Right renal cortex interstitium (tissue), 3 donors: ENCODE measurements around the gene PGA3. TPM values are rescaled to one million over a fixed set of nuclear protein-coding genes. Genes with fewer than 3 reads are reported as not detected.
A peak's percentile ranks its signal among the peaks of the same experiment; 100 is the strongest.
"Not testable (repeated sequence)": the region's sequence is repeated elsewhere in the genome, so short reads cannot be mapped to it uniquely, and the experiment has no call there.

Experiments used
- DNase-seq, 3 donors: peaks; one replicate each; pipeline ENCODE4 v3.0.0-alpha.2; 2013; ENCODE audit warnings: low read depth in 3 of 3, low spot score in 2 of 3
- polyA plus RNA-seq, 3 donors: library from polyadenylated mRNA; unstranded; fragments of 120-200 nt; gene quantifications; one replicate each; pipeline ENCODE4 v1.2.1, GENCODE V29; 2013; ENCODE audit not compliant: insufficient read length in 3 of 3

The PGA3 gene
- polyA plus RNA-seq, 3 donors = 0.25 to 0.40 TPM; not detected in 1

DNA sequence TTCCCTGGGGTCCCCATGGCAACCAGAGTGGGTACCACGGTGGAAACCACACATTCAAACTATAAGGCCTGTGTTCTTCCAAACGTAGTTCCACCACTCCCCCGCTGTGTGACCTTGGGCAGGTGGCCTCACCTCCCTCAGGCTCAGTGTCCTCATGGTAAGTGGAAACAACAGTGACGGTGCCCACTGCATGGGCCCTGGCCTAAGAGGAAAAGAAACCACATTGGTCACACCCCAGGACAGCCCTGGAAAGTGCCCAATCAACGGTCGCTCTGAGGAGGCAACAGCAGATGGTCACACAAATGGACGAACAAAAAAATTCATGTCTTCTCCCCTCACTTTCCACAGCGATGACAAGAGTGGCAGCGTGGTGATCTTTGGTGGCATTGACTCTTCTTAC is 44.8 kb downstream of the PGA3 start:
- DNase-seq = not testable (repeated sequence)

DNA sequence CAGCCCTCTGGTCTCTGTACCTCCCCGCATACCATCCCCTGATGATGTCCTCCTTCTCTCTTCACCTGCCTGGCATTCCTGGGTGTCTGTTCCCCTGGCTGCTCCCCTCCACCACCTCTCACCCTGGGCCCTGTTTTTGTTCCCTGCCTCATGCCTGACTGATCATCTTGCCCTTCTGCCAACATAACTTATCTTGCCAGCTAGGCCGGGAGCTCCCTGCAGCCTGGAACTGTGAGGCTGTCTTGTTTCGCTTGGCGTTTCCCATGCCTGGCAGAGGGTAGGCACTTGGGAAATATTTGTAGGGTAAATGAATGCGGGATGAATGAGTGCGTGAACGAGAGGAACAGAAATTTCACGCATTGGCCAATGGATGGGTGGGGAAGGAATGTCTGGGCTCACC is 45.9 kb downstream of the PGA3 start:
- not testable (repeated sequence) for DNase-seq

DNA sequence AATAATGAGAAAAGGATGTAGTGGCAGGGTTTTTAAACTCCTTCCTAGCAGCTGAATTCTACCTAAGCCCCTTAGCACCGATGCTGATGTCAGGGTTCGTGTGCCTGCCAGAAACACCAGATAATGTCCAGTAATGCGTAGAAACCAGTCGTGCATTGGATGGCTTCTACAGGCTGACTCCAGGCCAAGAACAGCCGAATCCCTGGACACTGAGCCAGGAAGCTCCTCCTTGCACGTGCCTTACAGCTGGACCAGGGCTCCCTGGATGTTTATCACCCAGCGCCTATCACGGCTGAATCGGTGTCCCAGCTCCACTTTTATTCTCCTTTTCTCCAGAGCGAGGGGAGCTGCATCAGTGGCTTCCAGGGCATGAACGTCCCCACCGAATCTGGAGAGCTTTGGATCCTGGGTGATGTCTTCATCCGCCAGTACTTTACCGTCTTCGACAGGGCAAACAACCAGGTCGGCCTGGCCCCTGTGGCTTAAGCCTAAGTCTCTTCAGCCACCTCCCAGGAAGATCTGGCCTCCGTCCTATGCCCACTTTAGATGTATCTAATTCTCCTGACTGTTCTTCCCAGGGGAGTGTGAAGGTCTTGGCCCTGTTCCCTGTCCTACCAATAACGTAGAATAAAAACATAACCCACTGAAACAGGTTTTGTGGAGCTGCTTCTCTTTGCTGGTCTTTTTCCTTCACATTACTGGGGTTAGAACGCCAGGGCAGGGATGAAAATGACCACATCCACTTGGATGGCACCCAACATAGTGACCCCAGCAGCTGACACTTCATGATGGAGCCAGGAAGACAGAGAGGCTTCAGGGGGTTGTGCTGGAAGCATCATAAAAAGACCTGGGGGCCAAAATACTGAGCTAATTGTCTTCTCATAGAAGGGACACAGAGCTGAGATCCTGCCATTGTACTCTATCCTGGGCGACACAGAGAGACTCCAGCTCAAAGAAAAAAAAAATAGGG is 47.8 kb downstream of the PGA3 start:
- not testable (repeated sequence) for DNase-seq

DNA sequence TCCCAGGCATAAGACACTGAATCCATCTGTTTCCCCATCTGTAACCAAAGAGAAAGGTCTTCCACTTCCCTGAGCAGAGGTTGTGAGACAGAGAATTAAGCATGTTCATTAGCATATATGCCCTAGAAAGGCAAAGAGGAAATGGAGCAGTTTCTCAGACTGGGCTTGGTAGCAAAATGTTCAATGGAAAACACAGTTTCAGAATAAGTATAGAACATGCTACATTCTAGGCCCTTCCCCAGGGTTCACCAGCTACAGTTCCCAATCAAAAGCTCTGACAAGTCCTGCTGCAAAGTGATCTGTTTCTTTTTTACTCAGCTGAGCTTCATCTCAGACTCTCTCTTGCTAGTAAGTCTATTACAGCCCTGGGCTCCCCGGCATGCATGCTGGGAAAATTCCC is 49.0 kb downstream of the PGA3 start:
- not testable (repeated sequence) for DNase-seq

DNA sequence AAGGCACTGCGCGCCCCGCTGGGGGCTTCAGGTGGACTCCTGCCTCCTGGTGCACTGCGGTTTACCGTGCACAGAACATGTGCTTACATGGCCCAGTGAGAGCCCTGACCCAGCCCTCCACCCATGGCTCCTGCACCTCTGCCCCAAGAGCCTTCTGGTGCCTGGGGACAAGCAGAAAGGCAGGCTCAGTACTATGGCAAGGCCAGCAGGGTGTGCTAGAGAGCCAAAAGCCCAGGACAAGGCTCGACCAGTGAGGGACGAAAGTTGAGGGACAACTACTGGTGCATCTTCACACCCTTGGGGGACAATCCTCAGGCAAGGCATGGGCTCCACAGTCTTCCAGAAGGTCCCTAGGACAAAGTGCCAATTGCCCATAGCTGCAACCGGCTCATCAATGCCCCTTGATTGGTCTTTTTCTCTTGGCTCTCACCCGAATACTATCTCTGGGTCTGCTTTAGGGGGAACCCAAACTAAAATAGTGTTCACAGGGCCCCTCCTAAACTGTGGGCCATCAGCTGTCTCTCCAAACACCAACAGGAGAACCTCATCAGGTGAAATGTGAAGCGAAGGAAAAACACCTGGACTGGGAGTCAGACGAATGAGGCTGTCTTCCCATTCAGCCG is 51.2 kb downstream of the PGA3 start:
- peak in 2 of 3 donors; percentile 5 to 8 for DNase-seq

DNA sequence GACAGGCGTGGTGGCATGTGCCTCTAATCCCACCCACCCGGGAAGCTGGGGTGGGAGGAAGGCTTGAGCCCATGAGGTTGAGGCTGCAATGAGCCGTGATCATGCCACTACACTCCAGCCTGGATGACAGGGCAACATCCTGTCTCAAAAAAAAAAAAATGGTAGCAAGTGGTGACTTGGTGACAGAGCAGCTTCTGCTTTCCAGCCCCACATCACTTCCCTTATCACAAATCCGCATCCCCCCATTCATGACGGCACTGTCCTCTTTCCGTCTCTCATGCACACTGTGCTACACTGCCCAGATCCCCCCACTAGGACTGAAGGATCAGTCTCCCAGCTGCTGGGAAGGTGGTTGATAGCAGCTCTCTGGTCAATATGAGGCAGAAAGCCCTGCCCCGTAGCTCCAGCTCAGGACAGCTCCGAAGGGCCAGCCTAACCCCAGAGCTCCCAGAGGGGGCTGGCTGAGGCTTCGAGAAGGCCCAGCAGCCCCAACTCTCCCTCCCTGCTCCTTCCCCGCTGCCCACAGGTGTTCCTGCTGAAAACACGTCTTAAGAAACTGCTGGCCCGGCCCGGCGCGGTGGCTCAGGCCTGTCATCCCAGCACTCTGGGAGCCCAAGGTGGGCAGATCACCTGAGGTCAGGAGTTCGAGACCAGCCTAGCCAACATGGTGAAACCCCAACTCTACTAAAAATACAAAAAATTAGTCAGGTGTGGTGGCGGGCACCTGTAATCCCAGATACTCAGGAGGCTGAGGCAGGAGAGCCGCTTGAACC is 53.6 kb downstream of the PGA3 start:
- DNase-seq = no peak

DNA sequence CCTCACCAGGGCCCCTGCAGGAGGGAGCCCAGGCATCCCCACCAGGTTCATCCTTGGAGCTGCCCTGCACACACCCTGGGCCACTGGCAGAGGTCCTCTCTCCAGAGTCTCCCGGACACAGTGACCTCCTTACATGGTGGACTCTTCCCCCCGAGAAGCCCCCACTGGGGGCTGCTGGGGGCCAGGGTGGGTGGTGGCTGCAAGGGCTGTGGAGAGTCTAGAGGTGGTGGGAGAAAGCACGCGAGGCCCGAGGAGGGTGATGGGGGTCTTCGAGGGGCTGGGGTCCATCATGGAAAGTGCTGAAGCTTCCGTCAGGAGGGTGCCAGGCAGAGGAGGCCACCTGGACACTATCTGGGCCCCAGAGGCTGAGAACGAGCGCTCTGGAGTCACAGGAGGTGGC is 55.2 kb downstream of the PGA3 start:
- no peak for DNase-seq

DNA sequence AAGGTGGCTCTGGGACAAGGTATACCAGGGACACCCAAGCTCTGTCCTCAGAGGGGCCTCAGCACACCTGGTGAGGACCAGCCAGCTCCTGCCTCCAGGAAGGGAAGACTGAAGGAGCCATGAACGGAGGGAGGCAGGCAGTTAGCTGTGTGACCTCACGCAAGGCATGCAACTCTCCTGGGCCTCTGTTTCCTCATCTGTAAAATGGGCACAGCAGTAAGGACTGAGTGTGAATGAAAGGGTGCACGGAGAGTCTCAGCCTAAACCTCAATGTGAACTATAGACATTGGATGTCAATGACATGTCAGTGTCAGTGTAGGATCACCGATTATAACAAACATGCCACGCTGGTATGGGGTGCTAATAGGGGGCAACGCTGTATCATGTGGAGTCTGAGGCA is 56.0 kb downstream of the PGA3 start:
- DNase-seq = no peak

Other genes starting within 250 kb of the PGA3 start
- gene CD6, start 231.8 kb upstream of the PGA3 start, polyA plus RNA-seq = 1 to 10 TPM in 2 of 3 donors, under 1 TPM in 1; 0.82 to 1.5 (median 1.1) TPM
- gene CD5, start 101.0 kb upstream of the PGA3 start, polyA plus RNA-seq = under 1 TPM; 0.04 to 0.08 (median 0.08) TPM
- gene VPS37C, start 42.1 kb upstream of the PGA3 start, polyA plus RNA-seq = 10 to 100 TPM; 14.0 to 17.0 (median 15.5) TPM
- gene PGA4, start 18.8 kb downstream of the PGA3 start, polyA plus RNA-seq = under 1 TPM; 0.43 to 0.62 (median 0.54) TPM
- gene PGA5, start 37.7 kb downstream of the PGA3 start, polyA plus RNA-seq = under 1 TPM in 1 of 3 donors, not detected in 2; 0.17 TPM
- 1 to 10 TPM; 1.3 to 1.6 (median 1.3) TPM for gene VWCE, start 91.8 kb downstream of the PGA3 start, polyA plus RNA-seq
- 100 to 1,000 TPM; 226 to 239 (median 238) TPM for gene DDB1, start 129.6 kb downstream of the PGA3 start, polyA plus RNA-seq
- gene TKFC, start 129.7 kb downstream of the PGA3 start, polyA plus RNA-seq = 10 to 100 TPM; 44.5 to 52.0 (median 50.0) TPM
- 10 to 100 TPM; 22.2 to 28.3 (median 27.5) TPM for gene CYB561A3, start 158.4 kb downstream of the PGA3 start, polyA plus RNA-seq
- 10 to 100 TPM; 45.7 to 48.3 (median 46.2) TPM for gene TMEM138, start 158.9 kb downstream of the PGA3 start, polyA plus RNA-seq
- gene TMEM216, start 189.1 kb downstream of the PGA3 start, polyA plus RNA-seq = 10 to 100 TPM; 35.4 to 37.4 (median 37.4) TPM
- 10 to 100 TPM; 90.3 to 98.1 (median 91.8) TPM for gene CPSF7, start 226.5 kb downstream of the PGA3 start, polyA plus RNA-seq
- gene SDHAF2, start 226.6 kb downstream of the PGA3 start, polyA plus RNA-seq = 10 to 100 TPM; 40.5 to 47.4 (median 45.1) TPM